ENCODE measurements around the gene MAP2K4.
"Not testable (repeated sequence)": the region's sequence is repeated elsewhere in the genome, so short reads cannot be mapped to it uniquely, and the experiment has no call there.

MAP2K4 gene

DNA sequence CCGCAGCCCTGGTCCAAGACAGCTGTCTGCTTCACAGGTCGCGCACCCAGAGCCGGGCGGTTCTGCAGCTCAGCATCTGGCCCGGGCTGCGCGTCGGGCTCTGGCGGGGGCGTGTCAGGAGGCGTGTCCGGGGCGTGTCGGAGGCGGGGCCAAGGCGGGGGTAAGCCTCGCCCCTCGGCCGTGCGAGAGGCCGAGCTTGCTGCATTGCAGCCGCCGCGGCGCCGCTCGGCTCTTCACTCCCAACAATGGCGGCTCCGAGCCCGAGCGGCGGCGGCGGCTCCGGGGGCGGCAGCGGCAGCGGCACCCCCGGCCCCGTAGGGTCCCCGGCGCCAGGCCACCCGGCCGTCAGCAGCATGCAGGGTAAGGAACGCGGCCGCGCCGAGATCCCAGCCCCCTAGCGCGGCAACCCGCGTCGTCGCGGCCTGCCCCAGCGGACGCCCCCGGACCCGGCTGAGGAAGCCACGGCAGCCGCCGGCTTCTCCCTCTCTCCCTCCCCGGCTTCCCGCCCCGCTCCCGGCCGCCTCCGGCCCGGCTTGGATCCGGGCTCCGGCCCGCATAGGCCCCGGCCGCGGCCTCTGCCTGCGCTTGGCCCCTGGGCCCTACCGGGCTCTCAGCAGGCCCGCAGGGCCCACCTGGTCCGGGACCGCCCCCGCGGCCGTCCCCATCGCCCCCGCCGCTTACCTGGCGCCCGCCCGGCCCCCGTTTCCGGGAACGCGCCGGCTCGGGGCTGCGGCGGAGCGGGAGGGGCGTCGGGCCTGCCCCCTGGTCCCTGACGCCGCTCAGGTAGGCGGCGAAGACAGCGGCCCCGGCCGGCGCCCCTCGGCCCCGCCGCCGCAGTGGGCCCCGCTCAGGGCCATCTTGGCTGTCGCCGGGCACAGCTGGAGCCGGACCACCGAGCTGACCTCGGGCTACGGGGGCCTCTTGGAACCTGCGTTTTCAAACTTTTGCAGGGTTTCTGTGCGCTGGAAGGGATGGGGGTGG is at the start of gene MAP2K4:
Gene MAP2K4 (plus strand): TSS at position 236 of the 981 bp plus-strand sequence. CDS start 10 bp downstream, at position 246.
- DNase-seq = peak; percentile 93

DNA sequence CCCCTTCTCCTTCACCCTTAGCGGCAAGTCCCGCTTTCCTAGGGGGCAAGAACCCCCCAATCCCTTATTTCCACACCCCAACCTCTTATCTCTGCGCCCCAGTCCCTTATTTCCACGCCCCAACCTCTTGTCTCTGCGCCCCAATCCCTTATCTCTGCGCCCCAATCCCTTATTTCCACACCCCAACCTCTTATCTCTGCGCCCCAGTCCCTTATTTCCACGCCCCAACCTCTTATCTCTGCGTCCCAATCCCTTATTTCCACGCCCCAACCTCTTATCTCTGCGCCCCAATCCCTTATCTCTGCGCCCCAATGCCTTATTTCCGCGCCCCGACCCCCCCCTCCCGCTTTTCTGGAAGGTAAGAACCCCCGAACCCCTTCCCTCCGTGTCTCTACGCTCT is 47.9 kb upstream of the MAP2K4 start:
- not testable (repeated sequence) for DNase-seq

DNA sequence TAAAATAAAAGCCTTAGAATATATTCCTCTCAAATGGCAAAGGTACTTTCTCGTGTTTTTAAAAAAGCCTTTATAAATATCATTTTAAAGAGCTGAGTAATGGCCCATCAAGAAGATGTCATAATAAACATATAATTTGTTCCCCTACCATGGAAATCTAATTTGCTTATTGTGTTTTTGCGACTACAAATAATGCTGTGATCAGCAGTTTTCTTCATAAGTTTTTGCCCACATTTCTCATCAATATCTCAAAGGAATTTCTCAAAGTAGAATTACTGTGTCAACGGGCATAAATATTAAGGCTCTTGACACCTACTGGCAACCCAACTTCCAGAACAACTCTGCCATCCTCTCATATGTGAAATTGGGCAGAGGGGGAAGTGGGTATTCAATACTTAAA is 40.9 kb upstream of the MAP2K4 start:
- DNase-seq = no peak

DNA sequence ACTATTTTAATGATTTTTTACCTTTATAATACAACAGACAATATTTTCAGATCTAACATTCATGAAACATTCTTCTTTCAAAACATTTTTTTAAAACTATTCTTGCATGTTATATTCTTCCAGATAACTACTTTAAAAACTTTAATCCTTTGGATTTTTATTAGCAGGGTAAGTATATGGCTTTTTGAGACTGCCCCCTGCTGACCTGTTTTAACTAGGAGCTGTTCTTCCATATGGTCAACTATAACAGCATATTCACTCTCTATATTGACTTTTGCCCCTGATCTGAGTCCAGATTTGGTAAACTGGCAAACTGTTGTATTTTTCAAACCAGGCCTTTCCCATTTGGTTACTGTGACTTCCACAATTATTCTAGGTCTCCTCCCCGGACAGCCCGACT is 39.9 kb upstream of the MAP2K4 start:
- peak; percentile 27 for DNase-seq

DNA sequence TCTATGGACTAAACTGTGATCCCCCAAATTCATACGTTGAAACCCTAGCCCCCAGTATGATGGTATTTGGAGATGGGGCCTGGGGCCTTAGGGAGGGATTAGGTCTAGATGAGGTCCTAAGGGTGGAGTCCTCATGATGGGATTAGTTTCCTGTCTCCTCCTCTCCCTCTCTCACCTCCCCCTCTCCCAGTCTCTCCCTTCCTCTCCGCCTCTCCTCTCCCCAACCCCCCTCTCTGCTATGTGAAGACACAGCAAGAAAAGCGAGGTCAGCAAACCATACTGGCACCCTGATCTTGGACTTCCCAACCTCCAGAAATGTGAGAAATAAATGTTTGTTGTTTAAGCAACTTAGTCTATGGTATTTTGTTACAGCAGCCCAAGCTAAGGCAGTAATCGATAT is 38.8 kb upstream of the MAP2K4 start:
- DNase-seq = no peak

DNA sequence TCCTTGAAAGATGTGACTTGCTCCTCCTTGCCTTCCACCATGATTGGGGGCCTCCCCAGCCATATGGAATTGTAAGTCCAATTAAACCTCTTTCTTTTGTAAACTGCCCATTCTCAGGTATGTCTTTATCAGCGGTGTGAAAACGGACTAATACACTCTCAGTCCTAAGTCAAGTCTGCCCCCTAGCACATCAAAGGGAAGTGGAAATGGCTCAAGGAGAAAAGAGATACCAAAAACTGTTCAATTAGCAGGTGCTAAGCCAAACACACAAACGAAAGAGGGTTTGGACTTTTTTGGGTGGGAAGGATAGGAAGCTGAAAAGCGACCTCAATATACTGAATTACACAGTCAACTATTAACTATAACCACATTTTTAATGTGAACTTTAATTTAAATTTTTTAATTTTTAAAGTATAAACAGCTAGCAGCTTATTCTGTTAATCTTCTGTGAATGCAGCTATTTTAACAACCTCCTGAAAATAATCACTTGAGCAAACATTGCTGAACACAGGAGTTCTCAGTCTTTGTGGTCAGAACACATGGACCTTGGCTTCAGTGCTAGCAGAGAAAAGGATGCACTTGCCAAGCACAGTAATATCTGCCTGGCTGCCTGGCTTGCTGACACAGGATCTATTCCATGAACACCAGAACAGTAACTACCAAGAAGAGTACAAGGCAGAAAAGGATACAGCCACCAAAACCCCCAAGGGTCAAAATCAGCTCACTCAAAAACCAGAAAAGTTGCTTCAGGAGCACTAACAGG is 34.3 kb upstream of the MAP2K4 start:
- DNase-seq = no peak

DNA sequence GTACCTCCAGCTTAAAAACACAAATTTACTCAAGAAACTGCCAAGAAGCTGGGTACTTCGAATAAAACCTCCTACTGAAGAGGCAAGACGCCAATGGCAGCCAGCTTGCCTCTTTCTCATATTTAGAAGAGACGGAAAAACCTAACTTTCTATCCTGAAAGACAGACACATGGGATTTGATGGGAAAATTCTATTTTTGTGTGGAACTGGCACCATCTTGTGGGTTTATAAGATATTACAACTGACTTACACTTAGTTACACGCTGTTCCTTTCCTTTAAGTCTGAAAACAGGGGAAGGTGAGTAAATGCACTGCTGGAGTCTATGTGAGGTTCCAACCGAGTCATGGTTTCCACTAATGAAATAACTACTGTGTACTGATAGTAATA is 33.7 kb upstream of the MAP2K4 start:
- peak; percentile 42 for DNase-seq

DNA sequence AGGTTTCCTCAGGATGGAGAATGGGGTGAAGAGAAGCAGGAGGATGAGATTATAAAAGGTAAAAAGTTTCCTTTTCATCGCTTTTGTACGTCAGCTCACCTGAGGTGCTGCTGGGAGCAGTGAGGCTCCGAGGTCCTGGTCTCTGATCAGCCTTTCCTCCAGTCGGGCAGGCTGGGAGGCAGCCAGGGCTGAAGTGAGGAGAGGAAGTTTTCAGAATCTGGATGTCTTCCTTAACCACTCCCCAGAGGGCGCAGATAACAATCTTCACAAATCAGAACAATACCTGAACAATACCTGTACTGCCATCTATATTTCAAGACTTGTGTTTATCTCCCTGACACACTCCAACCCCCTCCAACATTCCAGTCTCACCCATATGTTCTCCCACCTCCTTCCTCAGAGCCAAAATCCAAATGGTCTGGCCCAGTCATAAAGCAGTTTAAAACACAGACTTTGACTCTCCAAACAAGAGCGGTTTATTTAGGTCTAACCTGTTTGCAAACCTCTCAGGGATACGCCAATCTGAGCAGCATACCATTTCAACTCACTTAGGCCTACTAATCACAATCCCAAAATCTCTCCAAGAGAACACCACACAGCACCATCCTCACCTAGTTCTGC is 30.2 kb upstream of the MAP2K4 start:
- no peak for DNase-seq

DNA sequence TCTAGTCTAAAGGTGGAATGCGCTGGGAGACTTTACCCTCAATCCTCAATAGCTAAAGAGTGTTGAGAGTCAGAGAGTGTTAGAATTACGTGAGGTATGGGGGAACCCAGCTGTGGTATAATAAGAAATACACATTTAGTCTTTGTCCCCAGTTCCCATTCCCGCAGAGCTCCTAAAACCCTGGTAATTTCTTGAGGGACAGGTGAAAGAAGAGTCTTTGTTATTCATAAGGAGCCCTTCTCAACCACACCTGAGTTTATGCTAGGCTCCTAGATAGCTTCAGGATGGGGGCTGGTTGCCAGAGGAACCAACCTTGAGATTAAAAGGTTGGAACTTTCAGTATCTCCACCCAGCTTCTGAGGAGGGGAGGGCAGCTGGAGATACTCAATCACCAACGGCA is 29.2 kb upstream of the MAP2K4 start:
- DNase-seq = no peak

DNA sequence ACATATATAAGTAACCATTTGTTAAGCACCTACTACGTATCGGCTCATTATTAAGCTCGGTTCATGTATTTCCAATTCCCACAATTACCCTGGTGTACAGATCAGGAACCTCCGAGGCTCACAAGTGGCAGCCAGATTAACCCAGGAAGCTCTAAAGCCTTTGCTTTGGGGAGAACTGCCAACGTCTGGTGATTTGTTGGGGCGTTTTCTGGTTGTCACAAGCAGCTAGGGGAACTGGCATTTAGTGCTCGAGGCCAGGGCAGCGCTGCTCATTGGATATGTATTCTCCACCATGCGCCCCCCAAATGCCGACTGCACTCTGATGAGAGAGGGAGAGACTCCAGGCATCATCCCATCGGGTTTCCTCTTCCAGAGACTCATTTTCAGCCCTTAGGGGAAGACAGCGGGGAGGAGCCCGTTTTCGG is 23.9 kb upstream of the MAP2K4 start:
- peak; percentile 91 for DNase-seq

DNA sequence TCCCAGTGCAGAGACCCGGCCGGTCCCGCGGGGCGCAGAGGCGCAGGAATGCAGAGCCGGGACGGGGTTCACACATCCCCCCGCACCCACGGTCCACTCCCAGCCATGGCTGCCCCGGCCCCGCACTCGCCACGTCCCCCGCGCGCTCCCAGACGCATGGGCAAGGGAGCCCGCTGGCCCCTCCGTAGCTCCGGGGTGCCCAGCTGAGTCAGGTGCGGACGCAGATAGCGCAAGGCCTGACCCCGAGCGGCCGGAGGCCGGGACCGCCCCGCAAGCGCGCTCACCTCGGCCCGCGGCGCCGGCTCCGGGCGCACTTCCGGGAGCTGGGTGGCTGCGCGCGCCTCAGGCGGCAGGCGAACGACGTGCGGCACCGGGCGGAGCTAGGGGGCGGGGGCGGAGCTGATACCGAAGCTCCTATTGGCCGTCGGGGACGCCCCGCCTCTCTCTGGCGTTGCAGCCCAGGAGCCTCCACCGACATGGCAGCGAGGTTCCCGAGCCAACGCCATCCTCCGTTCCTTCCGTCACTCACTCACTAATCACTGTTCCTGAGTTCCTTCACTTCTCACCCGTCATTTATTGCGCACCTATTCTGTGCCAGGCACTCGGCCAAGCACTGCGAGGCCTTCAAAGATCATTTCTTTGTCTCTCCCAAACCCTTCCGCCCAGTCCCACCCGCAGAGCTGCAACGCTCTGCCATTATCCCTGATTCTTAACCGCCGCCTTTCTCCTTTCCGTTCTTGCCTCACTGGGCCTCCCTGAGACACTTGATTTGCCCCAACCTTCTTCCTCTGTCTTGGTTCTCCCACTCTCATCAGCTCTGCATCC is 23.3 kb upstream of the MAP2K4 start, which contains the start of gene ZNF18:
Gene ZNF18 (minus strand): TSS at position 329 of the 825 bp plus-strand sequence. CDS start 4,646 bp downstream, outside the sequence.
- DNase-seq = peak; percentile 98

DNA sequence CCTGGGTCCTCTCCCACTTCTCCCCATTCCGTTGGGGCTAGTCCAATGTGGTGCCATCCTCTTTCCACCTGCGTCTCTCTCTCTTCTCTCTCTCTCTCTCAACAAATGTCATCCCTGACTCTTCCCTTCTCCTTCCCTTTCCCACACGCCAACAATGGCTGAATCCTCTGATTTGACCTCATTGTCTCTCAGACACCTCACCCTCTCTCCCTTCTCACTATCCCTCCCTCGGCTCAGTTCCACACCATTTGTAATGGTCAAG is 22.8 kb upstream of the MAP2K4 start:
- no peak for DNase-seq

DNA sequence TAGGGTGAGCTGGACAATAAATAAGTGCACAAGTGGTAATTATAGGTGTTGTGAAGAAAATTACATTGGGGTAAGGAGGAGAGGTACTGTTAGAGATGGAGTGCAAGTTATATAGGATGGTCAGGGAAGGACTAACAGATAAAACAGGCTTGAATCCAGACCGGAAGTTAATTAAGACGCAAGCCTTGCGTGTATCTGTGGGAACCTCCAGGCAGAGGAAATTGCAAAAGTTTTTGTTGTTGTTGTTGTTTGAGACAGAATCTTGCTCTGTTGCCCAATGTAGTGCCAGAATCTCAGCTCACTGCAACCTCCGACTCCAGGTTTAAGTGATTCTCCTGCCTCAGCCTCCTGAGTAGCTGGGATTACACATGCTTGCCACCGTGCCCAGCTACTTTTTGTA is 21.0 kb upstream of the MAP2K4 start:
- no peak for DNase-seq

DNA sequence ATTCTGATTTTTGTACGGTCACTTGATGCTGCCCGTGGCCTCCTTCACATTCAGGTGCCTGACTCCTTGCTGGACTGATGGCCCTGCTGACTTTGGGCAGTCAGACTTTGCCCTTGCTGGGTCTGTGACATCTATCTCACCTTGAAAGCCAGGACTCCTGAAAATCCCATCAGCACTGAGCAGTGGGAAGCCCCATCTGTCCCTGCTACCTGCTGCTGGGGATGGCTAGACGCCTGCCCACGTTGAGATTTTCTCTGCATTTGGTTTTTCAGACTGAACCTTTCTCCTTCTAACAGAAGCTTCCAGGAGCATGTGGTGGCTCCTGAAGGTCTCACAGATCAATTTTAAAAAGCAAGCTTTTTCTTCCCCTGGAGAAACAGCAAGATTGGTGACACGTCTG is 13.2 kb upstream of the MAP2K4 start:
- DNase-seq = no peak

DNA sequence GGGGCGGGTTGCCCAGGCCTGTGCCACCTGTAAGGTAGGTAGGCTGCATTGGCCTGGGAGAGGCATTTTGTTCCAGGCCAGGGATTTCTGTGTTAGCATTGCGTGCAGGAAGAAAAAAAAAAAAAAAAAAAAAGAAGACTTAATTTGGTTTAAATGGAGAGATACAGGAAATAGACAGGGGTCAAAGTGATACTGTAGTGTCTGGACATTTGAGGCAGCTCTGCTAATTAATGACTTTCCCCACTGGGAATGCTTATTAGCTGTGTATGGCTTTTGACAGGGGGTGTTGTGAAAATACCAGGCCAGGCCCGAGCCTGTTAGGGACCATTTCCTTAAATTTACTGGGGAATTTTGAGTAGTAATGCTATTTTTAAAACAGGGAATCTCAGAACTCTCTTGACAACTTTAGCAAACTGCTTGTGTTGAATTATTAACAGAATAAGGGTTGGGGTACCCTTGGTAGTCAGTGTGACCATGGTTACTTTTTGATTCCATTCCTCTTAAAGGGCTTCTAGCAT is 1.0 kb downstream of the MAP2K4 start:
- no peak for DNase-seq

DNA sequence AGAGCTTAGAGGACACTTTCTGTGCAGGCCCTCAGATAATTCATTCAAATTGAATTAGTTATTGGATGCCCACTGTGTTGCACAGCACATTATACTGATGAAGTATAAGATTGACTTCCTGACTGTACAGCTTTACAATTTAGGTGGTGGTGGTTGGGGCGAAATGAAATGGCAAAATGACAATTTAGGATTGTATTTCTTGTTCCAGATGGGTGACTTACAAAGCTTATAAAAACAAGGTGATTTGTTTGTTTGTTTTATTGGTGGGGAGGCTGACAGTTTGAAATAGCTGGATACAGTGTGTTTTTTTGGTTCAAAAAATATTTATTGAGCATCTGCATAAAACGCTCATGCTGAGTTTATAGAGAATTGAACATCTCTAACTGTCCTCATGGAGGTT is 1.6 kb downstream of the MAP2K4 start:
- DNase-seq = no peak

DNA sequence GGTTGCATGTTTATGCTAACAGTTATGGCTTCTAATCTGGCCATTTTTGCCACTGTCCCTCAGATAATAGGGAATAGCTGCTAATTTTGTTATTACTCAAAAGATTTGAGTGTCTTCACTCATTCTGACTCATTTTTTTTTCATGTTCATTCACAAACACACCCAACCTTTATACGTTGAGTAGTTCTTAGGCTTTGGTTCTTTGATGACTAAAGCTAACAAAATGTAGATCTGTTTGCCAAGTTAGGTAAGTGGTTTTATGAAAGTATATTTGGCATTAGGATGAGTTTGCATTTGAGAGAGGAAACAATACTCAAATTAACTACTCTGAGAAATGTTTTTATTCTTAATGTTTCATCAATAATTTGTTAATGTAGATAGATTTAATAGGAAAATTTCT is 3.6 kb downstream of the MAP2K4 start:
- DNase-seq = no peak

DNA sequence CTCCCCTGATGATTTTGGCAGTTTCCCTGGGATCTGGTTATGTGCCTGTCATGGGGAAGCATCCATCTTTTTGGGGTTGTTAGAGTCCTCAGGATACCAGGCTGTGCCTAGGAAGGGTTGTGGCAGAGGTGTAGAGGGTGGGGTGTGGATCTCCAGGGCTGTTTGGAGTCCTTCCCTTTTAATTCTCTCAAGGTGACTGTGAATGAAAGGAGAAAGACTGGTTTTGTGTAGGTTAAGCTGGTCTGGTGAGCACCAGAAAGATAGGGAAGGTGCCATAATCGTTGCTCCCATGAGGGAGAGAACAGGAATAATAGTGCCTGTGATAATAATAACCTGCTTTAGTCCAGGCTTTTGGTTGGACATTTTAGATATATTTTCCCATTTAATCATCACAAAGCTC is 7.0 kb downstream of the MAP2K4 start:
- DNase-seq = no peak

DNA sequence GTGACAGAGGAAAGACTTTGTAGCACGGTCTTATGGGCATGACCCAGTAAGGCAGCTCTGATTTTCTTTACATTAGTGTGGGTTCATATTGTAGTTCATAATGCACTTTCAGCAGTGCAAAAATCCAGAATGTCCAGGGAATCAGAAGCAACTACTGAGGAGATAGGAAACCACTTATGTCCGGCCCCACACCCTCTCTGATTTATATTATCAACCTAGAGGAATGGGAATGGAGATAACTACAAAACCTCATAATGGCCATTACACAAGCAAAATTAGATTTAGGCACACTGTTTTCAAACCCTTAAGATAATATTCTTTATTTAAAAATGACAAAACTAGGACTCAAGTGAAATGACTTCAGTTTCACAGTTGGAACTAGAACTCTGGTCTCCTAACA is 7.9 kb downstream of the MAP2K4 start:
- DNase-seq = no peak

DNA sequence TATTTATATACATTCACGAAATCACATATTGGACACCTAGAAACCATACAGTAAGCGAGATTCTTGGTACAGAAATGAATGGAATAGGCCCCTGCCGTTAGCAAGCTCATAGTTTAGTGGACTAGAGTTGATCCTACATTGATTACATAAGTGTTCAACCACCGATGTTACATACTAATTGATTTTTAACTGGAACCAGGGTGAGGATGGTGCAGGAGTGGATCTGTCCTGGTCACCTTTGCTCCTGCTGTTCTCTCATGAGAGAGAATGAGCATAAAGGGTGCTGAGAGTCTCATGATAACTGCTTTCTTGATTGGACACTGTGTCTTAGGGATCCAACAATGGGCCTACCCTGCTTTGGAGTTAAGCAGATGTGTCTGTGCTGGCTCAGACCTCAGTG is 13.9 kb downstream of the MAP2K4 start:
- DNase-seq = no peak

DNA sequence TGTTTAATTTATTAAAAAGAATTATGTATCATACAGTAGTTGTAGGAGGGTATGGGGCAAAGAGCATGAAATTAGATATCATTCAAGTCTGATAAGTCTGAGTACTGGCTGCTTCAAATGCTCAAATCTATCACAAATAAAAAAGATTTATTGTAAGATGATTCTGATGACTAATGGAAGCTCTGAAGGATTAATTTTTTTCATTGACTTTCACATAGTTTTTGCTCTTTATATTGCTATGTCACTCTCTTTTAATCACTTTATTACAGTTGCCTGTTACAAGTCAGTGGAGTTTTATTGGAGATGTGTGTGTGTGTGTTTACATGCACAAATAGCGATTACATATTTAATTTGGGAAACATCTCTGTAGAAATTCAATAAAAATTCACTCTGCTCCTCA is 15.0 kb downstream of the MAP2K4 start:
- DNase-seq = no peak

DNA sequence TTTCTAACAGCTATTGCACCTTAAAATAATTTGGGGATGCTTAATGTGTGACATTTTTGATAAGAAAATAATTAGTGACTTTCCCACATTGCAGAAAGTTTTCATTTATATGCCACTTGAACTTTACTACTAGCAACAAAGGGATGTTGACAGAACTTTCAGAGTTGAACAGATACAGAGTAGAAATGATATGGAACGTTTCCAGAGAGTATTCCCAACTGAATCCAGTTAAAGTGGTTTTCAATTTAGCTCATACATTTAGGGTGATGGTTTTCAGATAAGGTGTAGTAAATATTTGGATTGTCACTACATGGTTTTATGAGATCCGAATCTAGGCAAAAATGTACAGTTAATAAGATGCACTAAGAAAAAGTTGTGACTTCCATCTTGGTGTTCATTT is 17.3 kb downstream of the MAP2K4 start:
- no peak for DNase-seq

DNA sequence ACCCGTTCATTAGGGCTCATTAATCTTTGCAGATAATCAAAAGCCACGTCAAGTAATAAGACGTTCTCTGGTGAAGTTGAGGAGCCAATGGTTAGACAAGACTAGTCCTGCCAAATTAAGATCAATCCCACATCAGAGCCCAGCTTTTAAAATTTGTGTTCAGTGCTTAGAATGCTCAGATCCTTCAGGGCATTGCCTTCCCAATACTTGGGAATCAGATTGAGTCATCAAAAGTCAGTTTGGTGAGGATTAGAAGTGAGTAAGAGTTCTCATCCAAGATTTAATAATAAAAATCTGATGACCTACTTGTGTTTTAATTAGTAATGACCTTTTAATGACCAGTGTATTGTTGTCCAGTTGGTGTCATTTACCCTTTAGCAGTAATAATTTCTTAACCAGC is 19.8 kb downstream of the MAP2K4 start:
- no peak for DNase-seq

Data from hematopoietic multipotent progenitor cell treated with erythropoietin and hydrocortisone succinate and interleukin-3 and kit ligand, for 4 days (in vitro differentiated cells).